DMS53 treated with DMSO at 0.1 percent for 48 hours (cell line): ENCODE data around the gene ISYNA1.

Experiments used
- DNase-seq: peaks from one replicate; lab custom pipeline; 2025; ENCODE audit not compliant: unreplicated experiment; lab: John Stamatoyannopoulos, UW

ISYNA1 gene

GRCh38 chr19:18468517-18468916 lies 30.6 kb upstream of the ISYNA1 start:
- no peak for DNase-seq

- DNase-seq, result no peak
Observed at GRCh38 chr19:18467978-18468377, 30.0 kb upstream of the ISYNA1 start.

- DNase-seq, result no peak
Observed at GRCh38 chr19:18466354-18466753, 28.4 kb upstream of the ISYNA1 start.

GRCh38 chr19:18465964-18466339 lies 28.0 kb upstream of the ISYNA1 start:
- DNase-seq, result no peak

- DNase-seq, result no peak
Observed at GRCh38 chr19:18465214-18465963, 27.5 kb upstream of the ISYNA1 start.

- no peak for DNase-seq
Observed at GRCh38 chr19:18464646-18465045, 26.7 kb upstream of the ISYNA1 start.

- no peak for DNase-seq
Observed at GRCh38 chr19:18461471-18461870, 23.5 kb upstream of the ISYNA1 start.

GRCh38 chr19:18460900-18461299 lies 23.0 kb upstream of the ISYNA1 start:
- DNase-seq, result no peak

- DNase-seq, result no peak
Observed at GRCh38 chr19:18457483-18458331, 19.8 kb upstream of the ISYNA1 start.

- DNase-seq, result no peak
Observed at GRCh38 chr19:18456974-18457373, 19.0 kb upstream of the ISYNA1 start.

- DNase-seq, result no peak
Observed at GRCh38 chr19:18456279-18456678, 18.3 kb upstream of the ISYNA1 start.

- no peak for DNase-seq
Observed at GRCh38 chr19:18453269-18454024, 15.5 kb upstream of the ISYNA1 start.

GRCh38 chr19:18452386-18452785 lies 14.5 kb upstream of the ISYNA1 start:
- no peak for DNase-seq

GRCh38 chr19:18450931-18451836 lies 13.3 kb upstream of the ISYNA1 start:
- DNase-seq, result peak; percentile 33

GRCh38 chr19:18450021-18450930 lies 12.3 kb upstream of the ISYNA1 start:
- DNase-seq, result no peak

- no peak for DNase-seq
Observed at GRCh38 chr19:18449552-18449951, 11.6 kb upstream of the ISYNA1 start.

GRCh38 chr19:18446811-18447359 lies 9.0 kb upstream of the ISYNA1 start:
- no peak for DNase-seq

GRCh38 chr19:18446145-18446810 lies 8.3 kb upstream of the ISYNA1 start:
- DNase-seq, result no peak
